ENCODE measurements around the gene REC8. TPM values are rescaled to one million over a fixed set of nuclear protein-coding genes. Genes with fewer than 3 reads are reported as not detected.

The REC8 gene
- total RNA-seq, 1 donor: 3.3 TPM

GRCh38 chr14:24164518-24164991 is 7.3 kb upstream of the REC8 start:
- peak; percentile 35 for DNase-seq (ENCODE audit: insufficient read length, low spot score, missing footprints)
- H3K36me3 ChIP-seq (ENCODE audit: insufficient read depth, low read length): peaks cover 69% of the 10 kb centered on the region
- no peak overlapping the region for H3K4me3 ChIP-seq (ENCODE audit: insufficient read depth, low read length)
- peaks cover 6% of the 10 kb centered on the region for H4K20me1 ChIP-seq (ENCODE audit: insufficient read depth, low read length)
- no peaks in the 10 kb centered on the region for H3K27me3 ChIP-seq (ENCODE audit: insufficient read depth, low read length)
- peaks cover 11% of the 10 kb centered on the region for H3K4me1 ChIP-seq (ENCODE audit: insufficient read depth, low read length)
- no peak overlapping the region for H3K27ac ChIP-seq (ENCODE audit: low read depth, low read length)
- H3K4me2 ChIP-seq (ENCODE audit: insufficient read depth, low read length): no peak overlapping the region
- TF ChIP-seq CTCF (IDR thresholded peaks at IDR 0.05; ENCODE audit: extremely low read depth, low read depth, low read length): no peak
- no peak overlapping the region for H2AFZ ChIP-seq (ENCODE audit: low read length)
- H3K9me3 ChIP-seq (ENCODE audit: low read depth, low read length): no peaks in the 10 kb centered on the region
- peaks cover 23% of the 10 kb centered on the region for H3K79me2 ChIP-seq (ENCODE audit: insufficient read depth, low read length)

GRCh38 chr14:24165785-24166184 is 6.1 kb upstream of the REC8 start:
- no peaks in the 10 kb centered on the region for H3K9me3 ChIP-seq (ENCODE audit: low read depth, low read length)
- no peak overlapping the region for H3K27ac ChIP-seq (ENCODE audit: low read depth, low read length)
- H3K36me3 ChIP-seq (ENCODE audit: insufficient read depth, low read length): peaks cover 63% of the 10 kb centered on the region
- H3K79me2 ChIP-seq (ENCODE audit: insufficient read depth, low read length): peaks cover 23% of the 10 kb centered on the region
- H3K4me1 ChIP-seq (ENCODE audit: insufficient read depth, low read length): peaks cover 11% of the 10 kb centered on the region
- H3K27me3 ChIP-seq (ENCODE audit: insufficient read depth, low read length): no peaks in the 10 kb centered on the region
- DNase-seq (ENCODE audit: insufficient read length, low spot score, missing footprints): no peak
- no peak overlapping the region for H3K4me2 ChIP-seq (ENCODE audit: insufficient read depth, low read length)
- TF ChIP-seq CTCF (IDR thresholded peaks at IDR 0.05; ENCODE audit: extremely low read depth, low read depth, low read length): no peak
- H3K4me3 ChIP-seq (ENCODE audit: insufficient read depth, low read length): no peak overlapping the region
- no peak overlapping the region for H2AFZ ChIP-seq (ENCODE audit: low read length)
- H4K20me1 ChIP-seq (ENCODE audit: insufficient read depth, low read length): peaks cover 6% of the 10 kb centered on the region

- Histone ChIP-seq H3K36me3 (ENCODE audit: insufficient read depth, low read length) (peaks cover 63% of the 10 kb centered on the region), H3K4me1 (ENCODE audit: insufficient read depth, low read length) (no peaks in the 10 kb centered on the region), H2AFZ (ENCODE audit: low read length) (no peak overlapping the region), H3K79me2 (ENCODE audit: insufficient read depth, low read length) (peaks cover 9% of the 10 kb centered on the region), H4K20me1 (ENCODE audit: insufficient read depth, low read length) (peaks cover 3% of the 10 kb centered on the region), H3K9me3 (ENCODE audit: low read depth, low read length) (no peaks in the 10 kb centered on the region), H3K27me3 (ENCODE audit: insufficient read depth, low read length) (no peaks in the 10 kb centered on the region), H3K27ac (ENCODE audit: low read depth, low read length) (no peak overlapping the region), H3K4me3 (ENCODE audit: insufficient read depth, low read length) (no peak overlapping the region), H3K4me2 (ENCODE audit: insufficient read depth, low read length) (no peak overlapping the region)
- no peak for TF ChIP-seq CTCF (IDR thresholded peaks at IDR 0.05; ENCODE audit: extremely low read depth, low read depth, low read length)
- DNase-seq (ENCODE audit: insufficient read length, low spot score, missing footprints): no peak
Observed at GRCh38 chr14:24167469-24168114, 4.3 kb upstream of the REC8 start.

GRCh38 chr14:24172261-24172860 is 481 bp downstream of the REC8 start:
- Histone ChIP-seq H3K4me1 (ENCODE audit: insufficient read depth, low read length) (no peaks in the 10 kb centered on the region), H2AFZ (ENCODE audit: low read length) (no peak overlapping the region), H3K9me3 (ENCODE audit: low read depth, low read length) (no peaks in the 10 kb centered on the region), H3K27me3 (ENCODE audit: insufficient read depth, low read length) (no peaks in the 10 kb centered on the region), H3K79me2 (ENCODE audit: insufficient read depth, low read length) (no peaks in the 10 kb centered on the region), H3K4me3 (ENCODE audit: insufficient read depth, low read length) (no peak overlapping the region), H3K4me2 (ENCODE audit: insufficient read depth, low read length) (no peak overlapping the region), H3K27ac (ENCODE audit: low read depth, low read length) (no peak overlapping the region), H4K20me1 (ENCODE audit: insufficient read depth, low read length) (no peaks in the 10 kb centered on the region), H3K36me3 (ENCODE audit: insufficient read depth, low read length) (peaks cover 27% of the 10 kb centered on the region)
- no peak for TF ChIP-seq CTCF (IDR thresholded peaks at IDR 0.05; ENCODE audit: extremely low read depth, low read depth, low read length)
- DNase-seq (ENCODE audit: insufficient read length, low spot score, missing footprints): no peak
